ENCODE data around the gene IL9.

Gene IL9

DNA sequence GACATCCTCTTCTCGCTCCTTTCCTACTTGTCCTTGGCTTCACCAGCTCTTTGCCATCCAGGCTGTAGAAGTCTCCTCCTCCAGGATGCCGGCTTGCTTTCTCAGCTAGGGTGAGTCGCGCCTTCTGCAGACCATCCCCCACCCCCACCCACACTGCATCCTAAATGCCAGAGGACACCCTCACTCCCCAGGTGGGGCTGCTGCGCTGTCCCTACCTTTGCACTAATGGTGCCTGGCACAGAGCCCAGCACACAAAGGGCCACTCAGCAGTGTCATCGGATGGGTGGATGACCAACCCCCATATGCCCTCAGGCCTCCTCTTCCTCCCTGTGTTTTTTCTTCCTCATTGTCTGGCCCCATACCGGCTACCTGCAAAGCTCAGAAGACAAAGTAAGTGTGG lies 14.8 kb downstream of the IL9 start:
- WGBS, 2 experiments (ENCODE audit: insufficient coverage in 2 of 2), result 72 to 75% methylated on average over 5 to 6 of the region's 7 CpGs
- H3K4me3 ChIP-seq (ENCODE audit: extremely low read depth, insufficient read depth, low read length, poor library complexity, severe bottlenecking), result no peak overlapping the region

DNA sequence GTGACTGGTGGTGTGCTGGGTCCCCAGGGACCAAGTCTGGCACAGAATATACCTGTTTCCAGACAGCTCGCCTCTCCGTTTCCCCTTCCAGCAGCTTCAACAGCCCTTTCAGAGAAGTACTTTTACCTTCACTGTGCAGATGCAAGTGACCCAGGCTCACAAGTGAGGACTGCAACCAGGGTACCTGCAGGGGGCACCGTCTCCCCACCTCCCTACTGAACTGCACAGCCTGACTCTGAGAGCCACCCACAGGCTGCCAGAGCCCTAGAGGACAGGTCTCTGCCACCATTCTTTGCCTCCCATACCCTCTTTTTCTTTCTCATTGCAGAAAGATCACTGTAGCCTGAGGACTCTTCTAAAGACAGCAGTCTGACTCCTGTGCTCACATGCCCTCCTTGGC lies 15.4 kb downstream of the IL9 start:
- Histone ChIP-seq H3K36me3 (ENCODE audit: control insufficient read depth, insufficient read depth, low read length) (no peaks in the 10 kb centered on the region), H3K4me1 (ENCODE audit: control insufficient read depth, insufficient read depth, low read length, poor library complexity, severe bottlenecking) (peaks cover 13% of the 10 kb centered on the region), H3K4me3 (ENCODE audit: extremely low read depth, insufficient read depth, low read length, poor library complexity, severe bottlenecking) (no peak overlapping the region), H3K27ac (ENCODE audit: low read depth, low read length, severe bottlenecking) (no peak overlapping the region), H3K9me3 (ENCODE audit: control insufficient read depth, low read length) (no peaks in the 10 kb centered on the region)
- WGBS, 2 experiments (ENCODE audit: insufficient coverage in 2 of 2), result 64 to 69% methylated on average over 3 of the region's 3 CpGs

More for the DNA sequence above, 14.8 kb downstream of the IL9 start:
- Histone ChIP-seq H3K36me3 (ENCODE audit: control insufficient read depth, insufficient read depth, low read length) (no peaks in the 10 kb centered on the region), H3K27ac (ENCODE audit: low read depth, low read length, severe bottlenecking) (no peak overlapping the region), H3K9me3 (ENCODE audit: control insufficient read depth, low read length) (no peaks in the 10 kb centered on the region), H3K4me1 (ENCODE audit: control insufficient read depth, insufficient read depth, low read length, poor library complexity, severe bottlenecking) (peaks cover 13% of the 10 kb centered on the region)

DNA sequence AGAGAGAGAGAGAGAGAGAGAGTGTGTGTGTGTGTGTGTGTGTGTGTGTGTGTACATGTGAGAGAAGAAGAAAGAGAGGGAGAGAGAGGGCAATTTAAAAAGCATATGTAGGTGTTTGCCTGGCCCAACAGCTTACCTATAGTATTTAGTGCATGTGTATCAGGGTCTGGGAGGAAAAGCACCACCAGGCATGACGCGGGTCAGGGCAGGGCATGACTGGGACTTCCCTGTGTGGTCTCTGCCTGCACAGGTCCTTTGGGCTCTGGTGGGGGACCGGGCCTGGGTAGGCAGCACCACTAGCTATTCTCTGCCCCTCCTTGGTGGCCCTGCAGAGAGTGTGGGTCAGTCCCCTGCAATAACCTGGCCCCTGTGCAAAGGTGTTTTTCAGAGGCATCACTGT lies 16.1 kb downstream of the IL9 start:
- Histone ChIP-seq H3K27ac (ENCODE audit: low read depth, low read length, severe bottlenecking) (no peak overlapping the region), H3K4me1 (ENCODE audit: control insufficient read depth, insufficient read depth, low read length, poor library complexity, severe bottlenecking) (peaks cover 13% of the 10 kb centered on the region), H3K4me3 (ENCODE audit: extremely low read depth, insufficient read depth, low read length, poor library complexity, severe bottlenecking) (no peak overlapping the region), H3K9me3 (ENCODE audit: control insufficient read depth, low read length) (no peaks in the 10 kb centered on the region), H3K36me3 (ENCODE audit: control insufficient read depth, insufficient read depth, low read length) (no peaks in the 10 kb centered on the region)
- WGBS, 2 experiments (ENCODE audit: insufficient coverage in 2 of 2), result 80 to 96% methylated on average over 2 to 3 of the region's 3 CpGs

DNA sequence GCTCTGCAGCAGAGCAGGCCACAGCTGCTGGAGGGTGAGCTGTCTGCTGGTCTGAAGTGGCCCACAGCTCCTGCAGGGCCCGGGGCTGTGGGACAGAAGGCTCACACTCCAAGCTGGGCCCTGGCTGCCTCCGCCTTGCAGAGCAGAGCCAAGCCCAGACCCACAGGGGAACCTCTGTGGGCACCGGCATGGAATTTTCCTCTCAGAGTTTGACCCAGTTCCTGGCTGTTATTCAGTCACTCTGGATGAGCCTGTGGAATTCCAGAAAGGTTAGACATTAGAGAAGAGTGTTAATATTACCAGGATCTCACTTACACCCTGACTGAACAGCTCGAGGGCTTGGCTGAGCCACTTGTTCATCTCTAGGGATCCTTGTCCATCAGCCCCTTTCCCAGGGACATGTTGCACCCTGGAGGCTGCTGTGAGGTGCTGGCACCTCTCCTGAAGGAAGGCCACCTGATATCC lies 17.5 kb downstream of the IL9 start:
- WGBS, 2 experiments (ENCODE audit: insufficient coverage in 2 of 2), result 70 to 89% methylated on average over 3 to 4 of the region's 4 CpGs
- Histone ChIP-seq H3K9me3 (ENCODE audit: control insufficient read depth, low read length) (no peaks in the 10 kb centered on the region), H3K4me3 (ENCODE audit: extremely low read depth, insufficient read depth, low read length, poor library complexity, severe bottlenecking) (no peak overlapping the region), H3K36me3 (ENCODE audit: control insufficient read depth, insufficient read depth, low read length) (no peaks in the 10 kb centered on the region), H3K4me1 (ENCODE audit: control insufficient read depth, insufficient read depth, low read length, poor library complexity, severe bottlenecking) (peaks cover 13% of the 10 kb centered on the region), H3K27ac (ENCODE audit: low read depth, low read length, severe bottlenecking) (peak overlapping the region; percentile 10)

DNA sequence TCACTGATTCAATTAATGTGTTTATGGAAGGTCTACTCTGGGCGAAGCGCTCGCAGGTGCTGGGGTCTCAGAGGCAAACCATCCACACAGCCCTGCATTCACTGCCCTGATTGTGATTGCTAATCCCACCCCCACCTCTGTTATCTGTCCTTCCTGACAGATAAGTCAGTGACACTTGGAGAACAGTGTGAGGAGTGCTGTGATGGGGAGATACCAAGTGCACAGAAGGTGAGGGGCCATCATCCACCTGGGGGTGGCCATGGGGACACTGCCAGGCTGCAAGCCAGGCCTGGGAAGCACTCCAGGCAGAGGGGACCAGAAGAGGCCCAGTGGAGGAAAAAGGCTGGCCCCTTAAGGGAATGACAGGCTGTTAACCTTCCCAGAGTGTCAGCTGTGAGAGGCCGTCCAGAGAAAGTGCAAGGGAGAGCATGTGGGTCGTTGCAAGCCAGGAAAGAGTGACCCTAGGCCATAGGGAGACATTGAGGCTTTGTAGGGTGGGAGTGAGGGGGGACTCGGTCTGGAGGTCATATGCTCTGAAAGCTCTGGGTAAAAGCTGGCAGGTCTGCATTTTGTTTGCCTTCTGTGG lies 18.0 kb downstream of the IL9 start:
- Histone ChIP-seq H3K27ac (ENCODE audit: low read depth, low read length, severe bottlenecking) (peak overlapping the region; percentile 10), H3K36me3 (ENCODE audit: control insufficient read depth, insufficient read depth, low read length) (no peaks in the 10 kb centered on the region), H3K9me3 (ENCODE audit: control insufficient read depth, low read length) (no peaks in the 10 kb centered on the region), H3K4me1 (ENCODE audit: control insufficient read depth, insufficient read depth, low read length, poor library complexity, severe bottlenecking) (peaks cover 13% of the 10 kb centered on the region), H3K4me3 (ENCODE audit: extremely low read depth, insufficient read depth, low read length, poor library complexity, severe bottlenecking) (no peak overlapping the region)
- WGBS, 2 experiments (ENCODE audit: insufficient coverage in 2 of 2), result 73 to 84% methylated on average over 2 to 3 of the region's 6 CpGs

DNA sequence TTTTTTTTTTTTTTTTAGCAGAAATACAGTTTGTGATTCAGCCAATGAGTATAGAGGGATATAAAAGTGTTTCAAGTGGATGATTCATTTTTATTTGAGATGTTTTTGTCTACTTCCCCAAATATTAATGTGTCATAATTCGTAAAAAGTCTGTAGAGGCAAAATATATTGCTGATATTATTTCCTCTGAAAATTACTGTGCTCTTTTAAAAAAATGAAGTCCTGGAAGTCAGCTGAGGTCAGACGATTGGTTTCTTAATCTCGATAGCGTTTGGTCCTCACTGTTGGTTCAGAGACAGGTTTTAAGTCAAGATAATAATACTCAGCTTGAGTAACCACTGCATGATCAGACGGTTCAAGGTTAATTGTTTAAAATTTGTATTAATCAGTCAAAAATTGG lies 19.5 kb downstream of the IL9 start:
- H3K9me3 ChIP-seq (ENCODE audit: control insufficient read depth, low read length), result no peaks in the 10 kb centered on the region
- H3K36me3 ChIP-seq (ENCODE audit: control insufficient read depth, insufficient read depth, low read length), result no peaks in the 10 kb centered on the region
- no peak overlapping the region for H3K4me3 ChIP-seq (ENCODE audit: extremely low read depth, insufficient read depth, low read length, poor library complexity, severe bottlenecking)
- 100% methylated on average over 3 of the region's 5 CpGs; no CpG with 5 or more reads in 1 of the 2 experiments for WGBS, 2 experiments (ENCODE audit: insufficient coverage in 2 of 2)
- H3K4me1 ChIP-seq (ENCODE audit: control insufficient read depth, insufficient read depth, low read length, poor library complexity, severe bottlenecking), result peaks cover 13% of the 10 kb centered on the region
- H3K27ac ChIP-seq (ENCODE audit: low read depth, low read length, severe bottlenecking), result no peak overlapping the region

DNA sequence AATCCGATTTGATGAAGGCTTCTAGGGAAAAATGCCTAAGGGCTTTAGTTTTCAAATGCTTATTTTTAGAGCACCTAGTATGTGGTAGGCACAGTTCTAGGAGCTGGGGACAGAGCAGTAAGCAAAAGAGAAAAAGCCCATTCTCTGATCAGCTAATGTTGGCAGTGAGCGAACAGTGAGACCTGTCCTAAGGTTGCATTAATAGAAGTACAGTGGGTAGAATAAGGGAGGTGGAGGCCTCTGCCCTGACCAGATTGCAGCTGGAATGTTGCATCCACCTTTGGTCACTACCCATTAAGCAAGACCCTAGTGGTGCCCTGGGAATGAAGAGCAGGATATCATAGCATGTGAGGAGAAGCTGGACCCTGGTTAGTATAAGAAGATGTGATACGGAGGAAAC lies 20.1 kb downstream of the IL9 start:
- H3K27ac ChIP-seq (ENCODE audit: low read depth, low read length, severe bottlenecking), result no peak overlapping the region
- no peaks in the 10 kb centered on the region for H3K9me3 ChIP-seq (ENCODE audit: control insufficient read depth, low read length)
- H3K4me3 ChIP-seq (ENCODE audit: extremely low read depth, insufficient read depth, low read length, poor library complexity, severe bottlenecking), result no peak overlapping the region
- WGBS, 2 experiments (ENCODE audit: insufficient coverage in 2 of 2), result 100% methylated on average over 2 of the region's 3 CpGs
- no peaks in the 10 kb centered on the region for H3K36me3 ChIP-seq (ENCODE audit: control insufficient read depth, insufficient read depth, low read length)
- peaks cover 9% of the 10 kb centered on the region for H3K4me1 ChIP-seq (ENCODE audit: control insufficient read depth, insufficient read depth, low read length, poor library complexity, severe bottlenecking)

DNA sequence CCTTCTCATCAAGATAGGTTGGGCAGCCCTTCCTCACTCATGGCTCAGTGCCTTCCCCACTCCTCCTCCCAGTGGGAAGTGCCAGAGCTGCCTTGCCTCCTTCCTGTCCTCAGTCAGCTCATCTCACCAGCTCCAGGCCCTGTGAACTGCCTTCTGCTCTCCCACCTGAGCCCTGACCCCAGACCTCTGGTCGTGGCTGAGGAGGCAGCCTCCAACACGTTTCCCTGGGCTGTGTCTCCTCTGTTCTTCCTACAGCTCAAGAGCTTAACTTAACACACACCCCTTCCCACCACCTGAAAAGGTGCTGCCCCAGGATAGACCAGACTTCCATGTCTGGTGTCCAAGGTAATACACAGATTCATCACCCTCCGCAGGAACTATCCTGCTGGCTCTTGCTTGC lies 21.2 kb downstream of the IL9 start:
- WGBS, 2 experiments (ENCODE audit: insufficient coverage in 2 of 2), result 91 to 100% methylated on average over 1 to 3 of the region's 3 CpGs
- H3K27ac ChIP-seq (ENCODE audit: low read depth, low read length, severe bottlenecking), result no peak overlapping the region

DNA sequence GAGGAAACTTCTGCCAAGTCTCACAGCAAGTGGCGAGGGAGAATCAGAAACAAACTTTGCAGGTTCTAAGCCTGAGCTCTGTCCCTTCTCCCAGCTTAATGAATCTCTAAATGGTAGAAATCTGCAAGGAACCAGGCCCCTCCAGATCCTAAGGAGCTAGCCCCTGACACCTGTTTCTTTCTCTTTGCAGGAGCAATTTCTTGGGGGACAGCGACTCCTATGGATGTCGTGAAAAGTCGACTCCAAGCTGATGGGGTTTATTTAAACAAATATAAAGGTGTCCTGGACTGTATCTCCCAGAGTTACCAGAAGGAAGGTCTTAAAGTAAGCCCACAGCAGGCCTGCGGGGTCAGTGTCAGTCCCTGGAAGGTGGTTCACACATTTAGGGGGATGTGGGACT lies 21.8 kb downstream of the IL9 start:
- WGBS, 2 experiments (ENCODE audit: insufficient coverage in 2 of 2), result 90 to 100% methylated on average over 2 to 5 of the region's 5 CpGs
- H3K9me3 ChIP-seq (ENCODE audit: control insufficient read depth, low read length), result no peaks in the 10 kb centered on the region

More for the DNA sequence above, 21.2 kb downstream of the IL9 start:
- peaks cover 8% of the 10 kb centered on the region for H3K4me1 ChIP-seq (ENCODE audit: control insufficient read depth, insufficient read depth, low read length, poor library complexity, severe bottlenecking)
- no peak overlapping the region for H3K4me3 ChIP-seq (ENCODE audit: extremely low read depth, insufficient read depth, low read length, poor library complexity, severe bottlenecking)
- no peaks in the 10 kb centered on the region for H3K36me3 ChIP-seq (ENCODE audit: control insufficient read depth, insufficient read depth, low read length)
- no peaks in the 10 kb centered on the region for H3K9me3 ChIP-seq (ENCODE audit: control insufficient read depth, low read length)

DNA sequence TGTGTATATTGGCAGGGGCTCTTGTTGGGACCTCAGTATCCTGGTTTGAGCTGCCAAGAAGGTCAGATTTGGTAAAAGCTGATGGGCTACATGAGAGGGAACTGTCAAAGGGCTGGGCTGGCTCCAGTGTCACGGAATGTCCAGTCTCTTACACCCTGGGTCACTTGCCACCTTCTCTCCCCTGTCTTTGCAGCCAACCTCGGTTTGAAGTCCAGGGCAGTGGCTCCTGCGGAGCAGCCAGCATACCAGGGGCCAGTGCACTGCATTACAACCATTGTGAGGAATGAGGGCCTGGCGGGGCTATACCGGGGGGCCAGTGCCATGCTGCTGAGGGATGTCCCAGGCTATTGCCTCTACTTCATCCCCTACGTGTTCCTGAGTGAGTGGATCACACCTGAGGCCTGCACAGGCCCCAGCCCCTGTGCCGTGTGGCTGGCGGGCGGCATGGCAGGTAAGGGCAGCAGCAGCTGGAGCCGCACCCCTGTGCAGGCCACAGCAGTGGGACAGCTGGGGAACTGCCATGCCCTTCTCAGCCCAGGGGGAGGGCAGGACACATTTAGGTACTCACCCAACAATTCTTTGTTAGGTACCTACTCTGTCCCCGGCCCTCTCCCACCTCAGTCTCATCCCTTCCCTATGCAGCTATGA lies 24.2 kb downstream of the IL9 start:
- 73 to 76% methylated on average over 11 of the region's 11 CpGs for WGBS, 2 experiments (ENCODE audit: insufficient coverage in 2 of 2)
- no peaks in the 10 kb centered on the region for H3K36me3 ChIP-seq (ENCODE audit: control insufficient read depth, insufficient read depth, low read length)
- H3K4me1 ChIP-seq (ENCODE audit: control insufficient read depth, insufficient read depth, low read length, poor library complexity, severe bottlenecking), result no peaks in the 10 kb centered on the region
- no peak overlapping the region for H3K27ac ChIP-seq (ENCODE audit: low read depth, low read length, severe bottlenecking)
- no peak overlapping the region for H3K4me3 ChIP-seq (ENCODE audit: extremely low read depth, insufficient read depth, low read length, poor library complexity, severe bottlenecking)
- H3K9me3 ChIP-seq (ENCODE audit: control insufficient read depth, low read length), result no peaks in the 10 kb centered on the region

More for the DNA sequence above, 21.8 kb downstream of the IL9 start:
- Histone ChIP-seq H3K4me3 (ENCODE audit: extremely low read depth, insufficient read depth, low read length, poor library complexity, severe bottlenecking) (no peak overlapping the region), H3K4me1 (ENCODE audit: control insufficient read depth, insufficient read depth, low read length, poor library complexity, severe bottlenecking) (peaks cover 8% of the 10 kb centered on the region), H3K27ac (ENCODE audit: low read depth, low read length, severe bottlenecking) (no peak overlapping the region), H3K36me3 (ENCODE audit: control insufficient read depth, insufficient read depth, low read length) (no peaks in the 10 kb centered on the region)

DNA sequence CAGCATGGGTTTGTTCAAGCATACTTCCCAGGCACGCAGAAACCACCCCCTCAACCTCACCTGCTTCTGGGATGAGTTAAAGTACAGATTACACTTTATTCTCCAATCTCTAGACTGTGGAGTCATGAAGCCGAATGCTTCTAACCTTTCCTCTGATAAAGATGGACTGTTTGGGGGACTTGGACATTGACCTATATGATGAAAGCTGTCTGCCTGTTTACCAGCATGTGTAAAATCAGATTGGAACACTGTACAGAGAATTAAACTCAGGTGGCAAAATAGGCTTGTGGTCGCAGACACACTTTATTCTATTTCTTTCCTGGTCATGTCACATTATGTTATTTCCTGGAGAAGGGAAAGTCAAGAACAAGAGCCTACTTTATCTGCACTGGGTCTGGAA lies 25.7 kb downstream of the IL9 start:
- Histone ChIP-seq H3K4me1 (ENCODE audit: control insufficient read depth, insufficient read depth, low read length, poor library complexity, severe bottlenecking) (no peaks in the 10 kb centered on the region), H3K36me3 (ENCODE audit: control insufficient read depth, insufficient read depth, low read length) (no peaks in the 10 kb centered on the region), H3K27ac (ENCODE audit: low read depth, low read length, severe bottlenecking) (no peak overlapping the region), H3K4me3 (ENCODE audit: extremely low read depth, insufficient read depth, low read length, poor library complexity, severe bottlenecking) (no peak overlapping the region), H3K9me3 (ENCODE audit: control insufficient read depth, low read length) (no peaks in the 10 kb centered on the region)
- no CpG with 5 or more reads among the region's 3 CpGs for WGBS, 2 experiments (ENCODE audit: insufficient coverage in 2 of 2)
